K562 (cell line): ENCODE results near the gene BRCC3. TPM values are rescaled to one million over a fixed set of nuclear protein-coding genes. Genes with fewer than 3 reads are reported as not detected.

ENCODE experiments used
- ATAC-seq: fragments of 200-7000 bp; cut with Tn5 transposase; 3 replicates; pipeline ENCODE4 v1.9.1; 2020; ENCODE audit warnings: moderate library complexity
- BruUV-seq: library from RNA; stranded (reverse); fragments of 400-500 nt; replicated peaks from 2 replicates; lab custom pipeline; 2021; lab: Mats Ljungman, UMichigan
- CTCF ChIA-PET: fragments of 300-600 bp; formaldehyde crosslinking; extraction: SDS; loops from one replicate; lab custom pipeline; 2021; ENCODE audit warnings: low intra/inter-chr PET ratio; lab: Yijun Ruan, JAX
- POLR2A ChIA-PET: fragments of 300-600, 350-650 bp; sonication (Branson Sonifier 250); formaldehyde crosslinking; extraction: SDS; loops from one replicate; lab custom pipeline; 2021; ENCODE audit warnings: antibody characterized with exemption, inconsistent platforms; lab: Yijun Ruan, JAX
- DNase-seq, 4 experiments: peaks; one replicate each; pipeline versions ENCODE4 v3.0.0 to v3.0.0-alpha.2; 2011 to 2018; ENCODE audit warnings: low spot score in 3 of 4, mixed read lengths in 3 of 4; ENCODE audit errors: extremely low read depth in 1 of 4
- FAIRE-seq: peaks from 2 replicates; lab custom pipeline; 2011; peaks lifted over from hg19 to GRCh38; lab: Jason Lieb, UNC
- H2AFZ ChIP-seq: 2 replicates; pipeline ENCODE4 v1.6.0; 2011; ENCODE audit warnings: low read depth, low read length, control low read depth, inconsistent platforms
- H3K27ac ChIP-seq: fragments of 200-600 bp; 3 replicates; pipeline ENCODE4 v1.8.0; 2011; ENCODE audit warnings: low read depth, mild to moderate bottlenecking, control low read depth, inconsistent platforms, low read length, moderate library complexity, mixed read lengths; ENCODE audit errors: extremely low read depth
- H3K27me3 ChIP-seq, 2 experiments: fragments of 300-600 bp in 1 of 2; 2 replicates in 1 of 2; 3 replicates in 1 of 2; pipeline versions ENCODE4 v1.6.0 to v1.8.0; 2011; ENCODE audit warnings: inconsistent platforms in 2 of 2, low read length in 2 of 2, mild to moderate bottlenecking in 1 of 2, mixed read lengths in 1 of 2, moderate library complexity in 1 of 2; ENCODE audit not compliant: control insufficient read depth in 2 of 2, insufficient read depth in 2 of 2
- H3K36me3 ChIP-seq: fragments of 300-600 bp; 3 replicates; pipeline ENCODE4 v1.8.0; 2011; ENCODE audit warnings: mild to moderate bottlenecking, low read length, inconsistent platforms; ENCODE audit not compliant: control insufficient read depth, insufficient read depth
- H3K4me1 ChIP-seq, 2 experiments: fragments of 200-600 bp in 1 of 2; replicated peaks in 1 of 2; 2 replicates in 1 of 2; 3 replicates in 1 of 2; pipeline versions ENCODE4 v1.5.1 to v1.8.0; 2011; ENCODE audit warnings: inconsistent platforms in 2 of 2, low read length in 2 of 2, mild to moderate bottlenecking in 1 of 2, mixed read lengths in 1 of 2, moderate library complexity in 1 of 2; ENCODE audit not compliant: control insufficient read depth in 2 of 2, insufficient read depth in 2 of 2
- H3K4me2 ChIP-seq: 2 replicates; pipeline ENCODE4 v1.6.1; 2011; ENCODE audit warnings: low read length, control low read depth, inconsistent platforms, mixed read lengths; ENCODE audit not compliant: insufficient read depth
- H3K4me3 ChIP-seq: fragments of 200-600 bp; sonication (generic), shearing (Covaris generic); 2 replicates; pipeline ENCODE4 v1.5.1; 2016; ENCODE audit warnings: control low read depth, inconsistent platforms
- H3K79me2 ChIP-seq: fragments of 200-600 bp; 3 replicates; pipeline ENCODE4 v1.8.0; 2011; ENCODE audit warnings: low read length, inconsistent platforms; ENCODE audit not compliant: control insufficient read depth, insufficient read depth
- H3K9ac ChIP-seq, 2 experiments: 2 replicates each; pipeline versions ENCODE4 v1.6.0 to v1.6.1; 2011; ENCODE audit warnings: low read depth in 2 of 2, low read length in 2 of 2, control low read depth in 1 of 2, inconsistent platforms in 1 of 2, mild to moderate bottlenecking in 1 of 2, mixed read lengths in 1 of 2; ENCODE audit not compliant: insufficient read depth in 1 of 2
- H3K9me1 ChIP-seq: one replicate; pipeline ENCODE4 v1.6.0; 2011; ENCODE audit warnings: inconsistent platforms, mild to moderate bottlenecking, low read length, moderate library complexity; ENCODE audit not compliant: control insufficient read depth, insufficient read depth
- H3K9me3 ChIP-seq: replicated peaks from 2 replicates; pipeline ENCODE4 v1.5.1; 2011; ENCODE audit warnings: low read depth, low read length, inconsistent platforms; ENCODE audit not compliant: control insufficient read depth, insufficient read depth
- H4K20me1 ChIP-seq: replicated peaks from 2 replicates; pipeline ENCODE4 v1.6.1; 2011; ENCODE audit warnings: low read length, inconsistent platforms, mixed read lengths; ENCODE audit not compliant: control insufficient read depth, insufficient read depth
- ARID3A ChIP-seq: IDR thresholded peaks from 2 replicates; pipeline ENCODE4 v1.6.1; 2012; ENCODE audit warnings: low read depth, low read length, improper control_type of control experiment, borderline replicate concordance
- EZH2 ChIP-seq: IDR thresholded peaks from 2 replicates; pipeline ENCODE4 v1.6.1; 2012; ENCODE audit warnings: low read depth, mild to moderate bottlenecking, inconsistent platforms, low read length, borderline replicate concordance
- HIVEP1 ChIP-seq: fragments of 250-450 bp; sonication (Bioruptor Pico); IDR thresholded peaks from 2 replicates; pipeline ENCODE4 v1.4.0; 2020; ENCODE audit warnings: mild to moderate bottlenecking
- KAT2B ChIP-seq: IDR thresholded peaks from one replicate; pipeline ENCODE4 v1.6.1; 2012; ENCODE audit warnings: low read depth, mild to moderate bottlenecking, control low read depth, inconsistent platforms, low read length, moderate library complexity
- MEIS2 ChIP-seq: fragments of 450-650 bp; IDR thresholded peaks from 2 replicates; pipeline ENCODE4 v1.6.1; 2014; ENCODE audit warnings: mild to moderate bottlenecking; ENCODE audit not compliant: partially characterized antibody
- MXD1 ChIP-seq: fragments of 250-450 bp; sonication (Bioruptor Pico); IDR thresholded peaks from 2 replicates; pipeline ENCODE4 v1.8.0; 2021; ENCODE audit warnings: borderline replicate concordance, mild to moderate bottlenecking, moderate library complexity; ENCODE audit not compliant: poor library complexity, severe bottlenecking
- NR2C2 ChIP-seq, 2 experiments: fragments of 200-800 bp in 1 of 2; sonication (Bioruptor generic) in 1 of 2; sonication (generic) in 1 of 2; formaldehyde crosslinking in 1 of 2; IDR thresholded peaks; 2 replicates each; pipeline versions ENCODE4 v1.6.1 to v1.8.0; 2016 to 2022; ENCODE audit warnings: mild to moderate bottlenecking in 1 of 2, missing compliant biosample characterization in 1 of 2, missing genetic modification characterization in 1 of 2, missing genetic modification reagents in 1 of 2
- NR2F6 ChIP-seq: fragments of 450-650 bp; formaldehyde crosslinking; IDR thresholded peaks from 2 replicates; pipeline ENCODE4 v1.4.0; 2020; ENCODE audit warnings: mild to moderate bottlenecking
- PCBP2 ChIP-seq: fragments of 200-400 bp; formaldehyde crosslinking; IDR thresholded peaks from 2 replicates; pipeline ENCODE4 v1.6.1; 2018; ENCODE audit warnings: low read length, low read depth, mild to moderate bottlenecking, moderate library complexity; ENCODE audit not compliant: poor library complexity, severe bottlenecking
- RFX7 ChIP-seq: fragments of 250-450 bp; sonication (Bioruptor Pico); IDR thresholded peaks from 2 replicates; pipeline ENCODE4 v1.5.1; 2021; ENCODE audit warnings: mild to moderate bottlenecking
- SREBF2 ChIP-seq: sonication (generic); formaldehyde crosslinking; IDR thresholded peaks from 2 replicates; pipeline ENCODE4 v1.4.0; 2020; ENCODE audit warnings: mild to moderate bottlenecking, missing genetic modification reagents
- ZFP30 ChIP-seq: fragments of 250-450 bp; sonication (Bioruptor Pico); IDR thresholded peaks from 2 replicates; pipeline ENCODE4 v1.8.0; 2022; ENCODE audit warnings: moderate library complexity, mild to moderate bottlenecking, inconsistent platforms, borderline replicate concordance
- ZNF764 ChIP-seq: fragments of 250-450 bp; sonication (Bioruptor Pico); IDR thresholded peaks from 2 replicates; pipeline ENCODE4 v1.4.0; 2020; ENCODE audit warnings: low read depth, mild to moderate bottlenecking, moderate library complexity
- WGBS: fragments of 100-300 bp; shearing (Covaris generic); methylation state at CpG from one replicate; pipeline ENCODE4 v1.1.6; 2016; ENCODE audit warnings: low coverage, mixed read lengths; ENCODE audit not compliant: insufficient coverage; ENCODE audit errors: missing lambda C conversion rate; 5-methylcytosine and 5-hydroxymethylcytosine counted together
- in situ Hi-C: fragments of 300-500 bp; cut with MboI; formaldehyde crosslinking; loops from 4 replicates; pipeline ENCODE4 v1.15.0; 2018; ENCODE audit warnings: inconsistent platforms, mixed read lengths
- intact Hi-C: fragments of 100-400 bp; cut with micrococcal nuclease; formaldehyde crosslinking; loops from 2 replicates; pipeline ENCODE4 v1.14.2; 2022
- polyA plus RNA-seq, 8 experiments: library from polyadenylated mRNA; depleted of rRNA in 4 of 8; stranded (reverse) in 5 of 8; unstranded in 3 of 8; fragments of >200 nt; fragmentation: Nextera tagmentation in 2 of 8; fragmentation: Illumina TruSeq in 1 of 8; extraction: Ambion mirVana in 2 of 8; extraction: Trizol in 1 of 8; gene quantifications; 2 replicates each; pipeline versions ENCODE4 v1.2.1 to v1.2.3, GENCODE V29; 2011 to 2014; ENCODE audit warnings: inconsistent platforms in 1 of 8, missing spikeins in 1 of 8
- total RNA-seq, 7 experiments: library from RNA; depleted of rRNA in 6 of 7; stranded (reverse); fragments of >200 nt in 6 of 7; fragmentation: Illumina TruSeq in 2 of 7; extraction: Trizol in 2 of 7; gene quantifications; 2 replicates each; pipeline versions ENCODE4 v1.2.1 to v1.2.3, GENCODE V29; 2011 to 2021; ENCODE audit warnings: low replicate concordance in 1 of 7
- TF ChIP-seq, protein P1 (sequence below), 2 experiments: fragments of 150-350 bp in 1 of 2; IDR thresholded peaks; 2 replicates each; pipeline ENCODE4 v1.6.1; 2012 to 2016; ENCODE audit warnings: low read depth in 2 of 2, low read length in 2 of 2, mild to moderate bottlenecking in 1 of 2, moderate library complexity in 1 of 2

Gene BRCC3
- total and polyA plus RNA-seq, 9 of the 15 experiments (the other 6 are each of a cell fraction or from before 2014, with no cell fraction given) = 9.6 to 44.8 (median 26.7) TPM

DNA sequence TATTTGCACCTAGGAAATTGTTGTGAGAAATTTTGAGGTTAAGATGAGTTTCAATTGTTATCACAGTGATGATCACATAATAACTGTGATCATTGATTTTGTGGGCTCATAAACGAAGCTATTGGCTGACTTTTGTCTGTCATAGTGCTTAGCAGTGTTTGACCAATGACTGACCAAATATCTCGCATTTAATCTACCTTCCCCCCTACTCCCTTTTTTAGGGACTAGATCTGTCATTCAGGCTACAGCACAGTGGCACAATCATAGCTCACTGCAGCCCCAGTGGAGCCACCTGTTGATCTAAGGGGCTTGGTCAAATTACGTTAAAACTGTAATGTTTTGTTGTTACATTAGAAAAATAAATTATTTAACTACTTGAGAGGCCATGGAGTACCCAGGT, 43.2 kb upstream of the BRCC3 start:
- Histone ChIP-seq H2AFZ (peak overlapping the region; percentile 40; the same call in 1 of the 2 replicates), H3K4me2 (peak overlapping the region; percentile 82), H3K9me1 (no peaks in the 10 kb centered on the region), H3K79me2 (peaks cover 59% of the 10 kb centered on the region), H4K20me1 (no peaks in the 10 kb centered on the region), H3K27me3 (no peaks in the 10 kb centered on the region), H3K4me1 (peaks cover 11 to 20% of the 10 kb centered on the region in 2 experiments), H3K9ac (peak overlapping the region; percentile 49 to 97; a peak in 3 of 4 replicates), H3K27ac (peak overlapping the region; percentile 95), H3K9me3 (no peaks in the 10 kb centered on the region), H3K36me3 (no peaks in the 10 kb centered on the region), H3K4me3 (peak overlapping the region; percentile 51)
- WGBS = 0% methylated on average over 3 of the region's 3 CpGs
- ATAC-seq (peak; percentile 12), FAIRE-seq (peak; percentile 49), DNase-seq (peak in 1 of 4 experiments; percentile 38)
- CTCF ChIA-PET = no interaction called here
- intact Hi-C loops = no loop called here
- no TSS peak for BruUV-seq
- in situ Hi-C loops = no loop called here
- POLR2A ChIA-PET = interaction anchor here (0.9 to 1.1 kb wide), 3 partner anchors 19 to 252 kb away, joined by 3 to 4 read pairs (median 3); no protein-coding TSS in a partner anchor
- no peak for TF ChIP-seq ZNF764
- TF ChIP-seq EZH2 = no peak
- TF ChIP-seq ZFP30 = no peak
- TF ChIP-seq KAT2B = no peak
- TF ChIP-seq, protein P1, sequence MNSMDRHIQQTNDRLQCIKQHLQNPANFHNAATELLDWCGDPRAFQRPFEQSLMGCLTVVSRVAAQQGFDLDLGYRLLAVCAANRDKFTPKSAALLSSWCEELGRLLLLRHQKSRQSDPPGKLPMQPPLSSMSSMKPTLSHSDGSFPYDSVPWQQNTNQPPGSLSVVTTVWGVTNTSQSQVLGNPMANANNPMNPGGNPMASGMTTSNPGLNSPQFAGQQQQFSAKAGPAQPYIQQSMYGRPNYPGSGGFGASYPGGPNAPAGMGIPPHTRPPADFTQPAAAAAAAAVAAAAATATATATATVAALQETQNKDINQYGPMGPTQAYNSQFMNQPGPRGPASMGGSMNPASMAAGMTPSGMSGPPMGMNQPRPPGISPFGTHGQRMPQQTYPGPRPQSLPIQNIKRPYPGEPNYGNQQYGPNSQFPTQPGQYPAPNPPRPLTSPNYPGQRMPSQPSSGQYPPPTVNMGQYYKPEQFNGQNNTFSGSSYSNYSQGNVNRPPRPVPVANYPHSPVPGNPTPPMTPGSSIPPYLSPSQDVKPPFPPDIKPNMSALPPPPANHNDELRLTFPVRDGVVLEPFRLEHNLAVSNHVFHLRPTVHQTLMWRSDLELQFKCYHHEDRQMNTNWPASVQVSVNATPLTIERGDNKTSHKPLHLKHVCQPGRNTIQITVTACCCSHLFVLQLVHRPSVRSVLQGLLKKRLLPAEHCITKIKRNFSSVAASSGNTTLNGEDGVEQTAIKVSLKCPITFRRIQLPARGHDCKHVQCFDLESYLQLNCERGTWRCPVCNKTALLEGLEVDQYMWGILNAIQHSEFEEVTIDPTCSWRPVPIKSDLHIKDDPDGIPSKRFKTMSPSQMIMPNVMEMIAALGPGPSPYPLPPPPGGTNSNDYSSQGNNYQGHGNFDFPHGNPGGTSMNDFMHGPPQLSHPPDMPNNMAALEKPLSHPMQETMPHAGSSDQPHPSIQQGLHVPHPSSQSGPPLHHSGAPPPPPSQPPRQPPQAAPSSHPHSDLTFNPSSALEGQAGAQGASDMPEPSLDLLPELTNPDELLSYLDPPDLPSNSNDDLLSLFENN (IDR thresholded peaks at IDR 0.05; ENCODE audit: low read depth in 2 of 2, low read length in 2 of 2) = 0 out of 4 replicates have a peak, but pooled peaks of 1 of the 2 experiments have one; percentile 19
- TF ChIP-seq NR2C2 (CRISPR knock-in tag; IDR thresholded peaks at IDR 0.05) = no peak
- no peak for TF ChIP-seq NR2C2 (tag; IDR thresholded peaks at IDR 0.05)
- TF ChIP-seq HIVEP1 = no peak
- peak; percentile 2 for TF ChIP-seq MEIS2
- no peak for TF ChIP-seq MXD1
- no peak for TF ChIP-seq SREBF2 (CRISPR knock-in tag)
- TF ChIP-seq PCBP2 = no peak
- TF ChIP-seq NR2F6 (CRISPR knock-in tag) = no peak
- no peak for TF ChIP-seq RFX7 (CRISPR knock-in tag)
- no peak for TF ChIP-seq ARID3A
